Cardiac fibroblast (primary cell): Measurements from ENCODE around the gene STK16.

ENCODE experiments used
- DNase-seq, 2 donors: peaks; one replicate each; pipeline versions ENCODE4 v3.0.0 to v3.0.0-alpha.2; 2010; ENCODE audit warnings: low read depth in 2 of 2
- H3K4me3 ChIP-seq, 2 donors: replicated peaks in 1 of 2; 1 replicate in 1 of 2; 2 replicates in 1 of 2; pipeline ENCODE4 v1.5.1; 2011; ENCODE audit warnings: low read depth in 2 of 2, low read length in 2 of 2, mild to moderate bottlenecking in 2 of 2, moderate library complexity in 1 of 2
- CTCF ChIP-seq: IDR thresholded peaks from one replicate; pipeline ENCODE4 v1.5.1; 2011; ENCODE audit warnings: low read depth, mild to moderate bottlenecking, low read length, inconsistent platforms

Gene STK16

DNA sequence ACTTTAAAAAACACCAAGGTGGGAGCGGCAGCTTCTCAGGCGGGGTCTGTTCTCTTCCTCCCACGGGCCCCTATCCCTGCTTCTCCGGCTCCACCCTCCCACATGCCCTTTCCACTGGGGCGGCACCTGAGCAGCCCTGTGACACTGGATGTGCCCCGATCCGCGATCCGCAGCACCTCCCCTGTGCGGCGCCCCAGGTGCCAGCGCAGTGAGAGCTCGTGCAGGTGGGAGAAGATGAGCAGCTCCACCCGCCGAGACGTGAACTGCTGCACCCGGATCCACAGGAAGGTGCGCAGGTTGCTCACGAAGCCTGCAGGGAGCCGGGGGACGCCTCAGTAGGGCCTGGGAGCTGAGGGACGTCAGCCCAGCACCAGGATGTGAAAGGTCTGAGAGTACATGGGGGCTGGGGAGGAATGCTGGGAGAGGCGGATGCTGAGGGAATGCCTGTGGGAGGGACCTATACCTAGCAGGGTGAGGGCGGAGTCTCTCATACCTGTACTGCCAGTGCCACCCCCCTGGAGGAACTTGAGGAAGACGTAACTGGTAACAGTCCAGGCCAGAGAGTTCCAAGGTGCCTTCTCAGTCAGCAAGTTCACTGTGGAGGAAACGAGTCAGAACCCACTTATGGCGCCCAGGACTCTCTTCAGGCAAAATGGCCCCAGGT lies 29.3 kb upstream of the STK16 start:
- DNase-seq, result no peak
- TF ChIP-seq CTCF, result no peak
- no peak overlapping the region for H3K4me3 ChIP-seq

GRCh38 chr2:219216535-219216915 lies 28.8 kb upstream of the STK16 start:
- DNase-seq, result no peak
- TF ChIP-seq CTCF, result no peak
- no peak overlapping the region for H3K4me3 ChIP-seq

DNA sequence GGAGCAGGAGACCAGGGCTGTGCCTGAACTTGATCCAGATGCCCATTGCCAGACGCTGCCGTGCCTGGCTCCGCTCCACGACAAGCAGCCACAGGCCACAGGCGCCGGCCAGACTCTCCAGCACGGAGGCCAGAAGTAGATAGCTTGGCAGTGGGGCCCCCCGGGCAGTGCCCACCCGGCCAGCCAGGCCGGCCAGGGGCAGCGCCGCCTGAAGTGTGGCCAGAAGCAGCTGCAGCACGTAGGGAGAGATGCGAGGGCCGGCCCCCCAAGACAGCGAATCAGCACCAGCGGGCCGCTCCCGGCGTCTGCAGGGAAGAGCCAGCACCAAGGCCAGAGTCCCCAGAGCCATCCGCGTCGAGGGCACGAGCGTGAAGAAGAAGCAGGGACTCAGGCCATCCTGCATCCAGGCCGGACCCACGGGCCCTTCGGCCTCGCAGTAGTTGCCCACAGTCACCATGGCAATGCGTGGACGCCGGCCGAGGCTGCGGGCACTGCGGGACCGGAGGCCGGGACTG lies 27.0 kb upstream of the STK16 start:
- DNase-seq, result peak; percentile 80 to 82
- peak overlapping the region; percentile 59 to 64 for H3K4me3 ChIP-seq
- no peak for TF ChIP-seq CTCF

DNA sequence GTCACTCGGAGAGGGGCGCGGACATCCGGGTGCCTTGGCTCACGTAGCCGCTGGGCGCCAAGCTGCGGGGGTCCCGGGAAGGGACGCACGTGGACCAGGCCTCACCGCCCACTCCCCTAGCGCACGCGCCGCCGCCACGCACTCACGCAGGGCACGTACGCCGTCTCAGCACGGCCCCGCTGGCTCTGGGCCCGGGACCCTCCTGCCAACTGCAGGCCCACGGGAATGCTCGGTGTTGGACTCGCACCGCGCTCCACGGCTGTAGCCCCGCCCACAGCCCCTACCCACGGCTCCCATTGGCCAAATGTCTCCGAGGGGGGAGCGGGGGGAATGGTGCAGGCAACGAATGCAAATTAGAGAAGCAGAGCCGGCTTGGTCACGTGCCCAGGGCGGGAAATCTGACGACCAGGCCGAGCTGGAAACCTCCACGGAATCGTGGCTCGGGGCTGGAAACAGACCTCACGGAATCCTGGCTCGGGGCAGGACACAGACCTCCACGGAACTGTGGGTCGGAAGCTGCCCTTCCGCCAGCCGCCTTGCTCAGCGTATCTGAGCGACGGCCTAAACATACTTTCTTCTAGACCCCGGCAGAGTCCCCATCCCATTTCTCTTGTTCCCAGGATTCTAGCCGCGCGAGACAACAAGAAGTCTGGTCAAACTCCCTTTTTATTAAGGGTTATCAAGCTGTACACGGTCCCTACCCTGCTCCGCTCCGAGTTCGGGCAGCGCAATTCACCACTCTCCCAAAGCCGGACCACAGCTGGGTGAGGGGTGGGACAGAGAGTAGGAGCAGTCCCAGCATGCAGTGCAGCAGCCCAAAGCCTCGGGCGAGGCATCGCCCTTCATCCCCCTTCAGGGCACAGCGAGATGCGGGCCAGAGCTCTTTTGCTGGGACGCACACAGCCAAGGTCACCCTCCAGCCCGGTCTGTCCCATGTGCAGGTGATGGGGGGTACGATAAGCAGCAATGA lies 26.3 kb upstream of the STK16 start, which contains the start of gene ABCB6:
Gene ABCB6 (minus strand): TSS at position 227 of the 970 bp plus-strand sequence. CDS start 285 bp downstream, outside the sequence.
- no peak for TF ChIP-seq CTCF
- peak within 1 kb of the TSS; percentile 59 to 64 for H3K4me3 ChIP-seq
- peak; percentile 92 to 98 for DNase-seq

DNA sequence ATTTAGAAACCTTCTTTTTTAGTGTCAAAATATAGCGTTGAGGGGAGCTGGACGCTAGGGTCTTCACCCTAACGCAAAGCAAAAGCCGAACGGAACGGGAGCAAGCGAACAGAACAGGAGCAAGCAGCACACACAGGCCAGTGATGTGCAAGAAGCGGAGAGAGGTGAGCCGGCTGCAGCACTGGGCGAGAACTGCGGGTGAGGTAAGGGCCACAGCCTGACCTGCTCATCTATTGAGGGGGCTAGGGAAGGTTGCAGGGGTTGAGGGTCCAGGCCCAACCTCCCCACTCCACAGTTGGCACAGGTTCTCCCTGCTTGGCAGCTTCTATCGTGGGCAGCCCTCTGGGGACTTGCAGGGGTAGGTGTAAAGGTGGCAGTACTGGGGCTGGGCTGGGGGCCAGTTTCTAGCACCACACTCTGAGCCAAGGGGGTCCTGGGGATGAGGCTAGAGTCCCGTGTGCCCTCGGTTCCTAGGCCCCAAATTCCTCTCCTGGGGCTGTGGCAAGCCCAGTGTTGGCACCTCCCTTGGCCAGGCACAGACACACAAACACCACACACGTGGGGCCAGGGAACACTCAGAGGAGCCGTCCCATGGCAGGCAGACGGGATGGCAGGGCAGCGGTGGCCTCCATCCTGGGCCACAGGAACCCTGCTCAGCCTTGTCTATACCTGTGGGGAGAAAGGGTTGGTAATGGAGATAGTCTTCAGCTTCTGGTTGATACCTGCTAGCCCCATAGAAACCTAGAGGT lies 25.3 kb upstream of the STK16 start:
- no peak for DNase-seq
- H3K4me3 ChIP-seq, result no peak overlapping the region
- no peak for TF ChIP-seq CTCF

DNA sequence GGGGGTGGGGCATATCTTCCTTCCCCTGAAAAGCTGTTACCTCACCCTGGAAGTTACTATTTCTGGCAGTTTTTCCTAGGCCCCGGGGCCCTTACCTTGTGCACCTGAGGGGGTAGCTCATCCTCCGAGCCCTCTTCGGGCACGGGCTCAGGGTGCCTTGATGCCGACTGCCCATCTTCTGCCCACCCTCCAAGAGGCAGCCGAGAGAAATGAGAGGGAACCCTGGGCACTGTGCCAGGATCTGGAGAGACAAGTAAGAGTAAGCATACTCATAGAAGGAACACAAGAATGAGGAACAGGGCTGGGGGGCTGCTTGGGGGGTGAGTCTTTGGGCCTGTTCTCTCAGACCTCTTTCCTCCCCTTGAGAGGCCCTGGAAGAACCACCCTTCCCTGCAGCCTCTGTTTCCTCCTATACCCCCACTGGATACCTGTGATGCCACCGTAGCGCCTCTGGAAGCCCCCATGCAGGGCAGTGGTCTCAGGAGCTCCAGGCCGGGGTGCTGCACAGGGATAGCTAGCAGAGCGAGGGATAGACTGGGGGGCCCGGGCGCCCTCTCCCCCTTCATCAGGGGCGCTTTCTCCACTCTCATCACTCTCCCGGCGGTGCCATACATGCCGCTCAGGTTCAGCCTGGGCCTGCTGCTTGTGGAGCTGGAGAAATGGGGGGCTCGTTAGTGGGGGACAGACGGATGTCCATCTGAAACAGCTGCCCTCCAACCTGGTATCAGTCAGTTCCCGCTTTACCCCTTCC lies 24.5 kb upstream of the STK16 start:
- TF ChIP-seq CTCF, result no peak
- DNase-seq, result no peak
- H3K4me3 ChIP-seq, result no peak overlapping the region
